Muscle layer of duodenum (tissue), 2 donors: ENCODE data around the gene SYNJ2.

ENCODE experiments used
- H3K27ac ChIP-seq: one replicate; pipeline ENCODE4 v1.7.0; 2013; ENCODE audit warnings: mild to moderate bottlenecking, low read length
- H3K27me3 ChIP-seq: one replicate; pipeline ENCODE4 v1.7.0; 2013; ENCODE audit warnings: low read depth, mild to moderate bottlenecking, control low read depth, low read length
- H3K36me3 ChIP-seq, 2 donors: one replicate each; pipeline ENCODE4 v1.7.0; 2013; ENCODE audit warnings: low read length in 2 of 2, control low read depth in 1 of 2, mild to moderate bottlenecking in 1 of 2; ENCODE audit not compliant: insufficient read depth in 2 of 2, control insufficient read depth in 1 of 2
- H3K4me1 ChIP-seq, 2 donors: one replicate each; pipeline ENCODE4 v1.7.0; 2013; ENCODE audit warnings: low read length in 2 of 2, mild to moderate bottlenecking in 2 of 2, control low read depth in 1 of 2, moderate library complexity in 1 of 2; ENCODE audit not compliant: insufficient read depth in 2 of 2, control insufficient read depth in 1 of 2
- H3K4me3 ChIP-seq, 2 donors: one replicate each; pipeline ENCODE4 v1.7.0; 2013; ENCODE audit warnings: low read length in 2 of 2, low read depth in 1 of 2, mild to moderate bottlenecking in 1 of 2
- H3K9me3 ChIP-seq, 2 donors: one replicate each; pipeline ENCODE4 v1.7.0; 2013; ENCODE audit warnings: low read length in 2 of 2, control low read depth in 1 of 2, mild to moderate bottlenecking in 1 of 2; ENCODE audit not compliant: control insufficient read depth in 1 of 2
- donor health status: healthy.

Gene SYNJ2

GRCh38 chr6:158013904-158014504 is 32.3 kb downstream of the SYNJ2 start:
- Histone ChIP-seq H3K4me1 (peaks cover under 1 to 13% of the 10 kb centered on the region in 2 donors), H3K27me3 (no peaks in the 10 kb centered on the region), H3K4me3 (no peak overlapping the region), H3K9me3 (no peaks in the 10 kb centered on the region), H3K27ac (no peak overlapping the region), H3K36me3 (peaks cover 0 to under 1% of the 10 kb centered on the region in 2 donors)

- H3K4me3 ChIP-seq: no peak overlapping the region
- H3K36me3 ChIP-seq: no peaks in the 10 kb centered on the region
- no peaks in the 10 kb centered on the region for H3K27me3 ChIP-seq
- no peaks in the 10 kb centered on the region for H3K9me3 ChIP-seq
- no peak overlapping the region for H3K27ac ChIP-seq
- H3K4me1 ChIP-seq: peaks cover 0 to 7% of the 10 kb centered on the region in 2 donors
Observed at GRCh38 chr6:158014505-158015187, 33.0 kb downstream of the SYNJ2 start.

GRCh38 chr6:158015188-158015506 is 33.5 kb downstream of the SYNJ2 start:
- Histone ChIP-seq H3K27ac (no peak overlapping the region), H3K4me1 (peaks cover 0 to 3% of the 10 kb centered on the region in 2 donors), H3K36me3 (no peaks in the 10 kb centered on the region), H3K4me3 (no peak overlapping the region), H3K27me3 (no peaks in the 10 kb centered on the region), H3K9me3 (no peaks in the 10 kb centered on the region)

GRCh38 chr6:158016571-158017383 is 35.1 kb downstream of the SYNJ2 start:
- no peak overlapping the region for H3K27ac ChIP-seq
- H3K4me1 ChIP-seq: peaks cover 0 to 1% of the 10 kb centered on the region in 2 donors
- no peaks in the 10 kb centered on the region for H3K9me3 ChIP-seq
- no peaks in the 10 kb centered on the region for H3K27me3 ChIP-seq
- H3K4me3 ChIP-seq: no peak overlapping the region
- no peaks in the 10 kb centered on the region for H3K36me3 ChIP-seq

- no peaks in the 10 kb centered on the region for H3K9me3 ChIP-seq
- H3K4me3 ChIP-seq: no peak overlapping the region
- H3K27me3 ChIP-seq: no peaks in the 10 kb centered on the region
- H3K4me1 ChIP-seq: no peaks in the 10 kb centered on the region
- no peak overlapping the region for H3K27ac ChIP-seq
- H3K36me3 ChIP-seq: no peaks in the 10 kb centered on the region
Observed at GRCh38 chr6:158017621-158018040, 36.0 kb downstream of the SYNJ2 start.

- Histone ChIP-seq H3K27ac (peak overlapping the region; percentile 28), H3K4me1 (no peaks in the 10 kb centered on the region), H3K27me3 (no peaks in the 10 kb centered on the region), H3K4me3 (no peak overlapping the region), H3K9me3 (no peaks in the 10 kb centered on the region), H3K36me3 (no peaks in the 10 kb centered on the region)
Observed at GRCh38 chr6:158018041-158018771, 36.5 kb downstream of the SYNJ2 start.

GRCh38 chr6:158018851-158019361 is 37.2 kb downstream of the SYNJ2 start:
- no peaks in the 10 kb centered on the region for H3K4me1 ChIP-seq
- H3K4me3 ChIP-seq: no peak overlapping the region

GRCh38 chr6:158019416-158019815 is 37.8 kb downstream of the SYNJ2 start:
- no peak overlapping the region for H3K27ac ChIP-seq
- H3K36me3 ChIP-seq: no peaks in the 10 kb centered on the region
- H3K27me3 ChIP-seq: no peaks in the 10 kb centered on the region
- no peaks in the 10 kb centered on the region for H3K4me1 ChIP-seq
- H3K9me3 ChIP-seq: no peaks in the 10 kb centered on the region
- no peak overlapping the region for H3K4me3 ChIP-seq

More at GRCh38 chr6:158018851-158019361, 37.2 kb downstream of the SYNJ2 start:
- no peaks in the 10 kb centered on the region for H3K27me3 ChIP-seq
- no peaks in the 10 kb centered on the region for H3K9me3 ChIP-seq
- H3K27ac ChIP-seq: no peak overlapping the region
- no peaks in the 10 kb centered on the region for H3K36me3 ChIP-seq

GRCh38 chr6:158020272-158020711 is 38.6 kb downstream of the SYNJ2 start:
- no peaks in the 10 kb centered on the region for H3K9me3 ChIP-seq
- H3K27ac ChIP-seq: no peak overlapping the region
- no peaks in the 10 kb centered on the region for H3K36me3 ChIP-seq
- no peaks in the 10 kb centered on the region for H3K27me3 ChIP-seq
- no peak overlapping the region for H3K4me3 ChIP-seq
- H3K4me1 ChIP-seq: no peaks in the 10 kb centered on the region

GRCh38 chr6:158020811-158021210 is 39.1 kb downstream of the SYNJ2 start:
- no peaks in the 10 kb centered on the region for H3K9me3 ChIP-seq
- H3K27me3 ChIP-seq: no peaks in the 10 kb centered on the region
- H3K36me3 ChIP-seq: no peaks in the 10 kb centered on the region
- H3K4me3 ChIP-seq: no peak overlapping the region
- no peaks in the 10 kb centered on the region for H3K4me1 ChIP-seq
- no peak overlapping the region for H3K27ac ChIP-seq

GRCh38 chr6:158021376-158021775 is 39.7 kb downstream of the SYNJ2 start:
- Histone ChIP-seq H3K4me3 (no peak overlapping the region), H3K4me1 (peaks cover 4 to 5% of the 10 kb centered on the region in 2 donors), H3K27me3 (no peaks in the 10 kb centered on the region), H3K9me3 (no peaks in the 10 kb centered on the region), H3K36me3 (peaks cover 0 to 3% of the 10 kb centered on the region in 2 donors), H3K27ac (no peak overlapping the region)
